IPS-15b (cell line): ENCODE data around the gene TTLL8.
A peak's percentile ranks its signal among the peaks of the same experiment; 100 is the strongest.

Experiments used
- H3K27me3 ChIP-seq: one replicate; pipeline ENCODE4 v1.6.1; 2013; ENCODE audit warnings: low read length; ENCODE audit not compliant: control insufficient read depth, insufficient read depth
- H3K36me3 ChIP-seq: one replicate; pipeline ENCODE4 v1.6.1; 2013; ENCODE audit warnings: low read length; ENCODE audit not compliant: control insufficient read depth, insufficient read depth
- H3K4me1 ChIP-seq: one replicate; pipeline ENCODE4 v1.6.1; 2013; ENCODE audit warnings: mild to moderate bottlenecking, low read length; ENCODE audit not compliant: control insufficient read depth, insufficient read depth
- H3K4me3 ChIP-seq: one replicate; pipeline ENCODE4 v1.5.1; 2013; ENCODE audit warnings: low read depth, low read length
- H3K9ac ChIP-seq: one replicate; pipeline ENCODE4 v1.6.1; 2013; ENCODE audit warnings: low read depth, mild to moderate bottlenecking, low read length
- H3K9me3 ChIP-seq: one replicate; pipeline ENCODE4 v1.6.1; 2013; ENCODE audit warnings: mild to moderate bottlenecking, low read length; ENCODE audit not compliant: control insufficient read depth, insufficient read depth

TTLL8 gene

GRCh38 chr22:49999063-49999945, 58.8 kb downstream of the TTLL8 start:
- Histone ChIP-seq H3K27me3 (peaks cover 13% of the 10 kb centered on the region), H3K4me3 (peak overlapping the region; percentile 59)

DNA sequence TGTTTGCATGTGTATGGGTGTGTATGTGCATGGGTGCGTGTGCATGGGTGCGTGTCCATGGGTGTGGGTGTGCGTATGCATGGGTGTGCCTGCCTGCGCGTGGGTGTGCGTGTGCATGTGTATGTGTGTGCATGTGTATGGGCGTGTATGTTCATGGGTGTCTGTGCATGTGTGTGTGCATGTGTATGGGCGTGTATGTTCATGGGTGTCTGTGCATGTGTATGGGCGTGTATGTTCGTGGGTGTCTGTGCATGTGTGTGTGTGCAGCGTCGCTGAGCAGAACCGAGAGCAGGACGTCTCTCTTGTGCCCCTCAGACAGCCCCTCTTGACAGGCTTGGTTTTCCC, 59.4 kb downstream of the TTLL8 start:
- Histone ChIP-seq H3K9ac (no peak overlapping the region), H3K4me1 (no peaks in the 10 kb centered on the region), H3K36me3 (no peaks in the 10 kb centered on the region), H3K4me3 (peak overlapping the region; percentile 59), H3K27me3 (peaks cover 13% of the 10 kb centered on the region), H3K9me3 (no peaks in the 10 kb centered on the region)

More at GRCh38 chr22:49999063-49999945, 58.8 kb downstream of the TTLL8 start:
- Histone ChIP-seq H3K4me1 (no peaks in the 10 kb centered on the region), H3K36me3 (no peaks in the 10 kb centered on the region), H3K9me3 (no peaks in the 10 kb centered on the region), H3K9ac (peak overlapping the region; percentile 47)

DNA sequence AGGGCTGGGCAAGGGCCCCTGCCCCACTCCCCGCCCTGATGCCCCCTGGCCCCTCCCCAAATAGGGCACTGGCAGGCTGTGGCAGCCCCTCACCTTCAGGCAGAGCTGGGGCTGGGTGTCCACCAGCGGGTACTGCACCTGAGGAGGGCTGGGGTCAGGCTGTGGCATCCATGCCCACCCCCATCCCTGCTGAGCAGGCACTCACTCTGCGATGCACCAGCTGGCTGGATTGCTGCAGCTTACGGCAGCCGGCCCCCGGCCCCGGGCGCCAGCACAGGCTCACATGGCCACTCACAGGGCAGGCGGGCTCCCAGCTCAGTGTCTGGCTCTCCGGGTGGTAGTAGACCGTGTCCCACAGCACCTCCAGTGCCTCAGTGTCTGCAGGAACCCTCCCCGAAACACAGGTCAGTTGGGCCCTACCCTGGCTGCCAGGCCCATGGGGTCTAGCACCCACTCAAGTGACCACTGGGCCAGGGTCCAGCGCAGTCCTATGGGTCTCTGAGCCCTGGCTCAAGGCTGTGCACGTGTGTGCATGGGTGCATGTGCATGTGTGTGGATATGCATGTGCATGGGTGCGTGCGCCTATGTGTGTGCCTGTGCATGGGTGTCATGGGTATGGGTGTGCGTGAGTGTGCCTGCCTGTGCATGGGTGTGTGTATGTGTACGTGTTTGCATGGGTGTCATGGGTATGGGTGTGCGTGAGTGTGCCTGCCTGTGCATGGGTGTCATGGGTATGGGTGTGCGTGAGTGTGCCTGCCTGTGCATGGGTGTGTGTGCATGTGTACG, 60.0 kb downstream of the TTLL8 start:
- H3K4me3 ChIP-seq = no peak overlapping the region
- peaks cover 13% of the 10 kb centered on the region for H3K27me3 ChIP-seq
- no peaks in the 10 kb centered on the region for H3K36me3 ChIP-seq
- H3K4me1 ChIP-seq = no peaks in the 10 kb centered on the region
- H3K9me3 ChIP-seq = no peaks in the 10 kb centered on the region
- H3K9ac ChIP-seq = no peak overlapping the region

DNA sequence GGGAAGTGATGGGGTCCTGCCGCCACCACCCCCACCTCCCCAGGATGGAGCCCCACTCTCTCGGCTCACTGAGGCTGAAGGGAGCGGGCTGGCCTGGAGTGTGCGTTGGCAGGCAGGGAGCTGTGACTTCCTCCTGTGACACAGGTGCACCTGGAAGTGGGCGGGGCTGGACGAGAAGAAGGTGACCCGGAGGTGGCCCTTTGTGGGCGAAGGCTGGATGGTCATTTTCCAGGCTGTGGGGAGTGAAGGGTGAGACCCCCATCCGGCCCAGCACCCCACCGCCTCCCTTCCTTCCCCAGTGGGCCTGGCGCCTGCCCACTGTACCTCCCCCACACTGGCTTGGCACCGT, 60.9 kb downstream of the TTLL8 start:
- Histone ChIP-seq H3K9ac (no peak overlapping the region), H3K4me3 (no peak overlapping the region), H3K36me3 (no peaks in the 10 kb centered on the region), H3K9me3 (no peaks in the 10 kb centered on the region), H3K27me3 (peaks cover 13% of the 10 kb centered on the region), H3K4me1 (no peaks in the 10 kb centered on the region)

- Histone ChIP-seq H3K9me3 (no peaks in the 10 kb centered on the region), H3K27me3 (peaks cover 13% of the 10 kb centered on the region), H3K4me1 (no peaks in the 10 kb centered on the region), H3K36me3 (no peaks in the 10 kb centered on the region), H3K9ac (no peak overlapping the region), H3K4me3 (no peak overlapping the region)
Measured at GRCh38 chr22:49996518-49997250, 61.4 kb downstream of the TTLL8 start.

DNA sequence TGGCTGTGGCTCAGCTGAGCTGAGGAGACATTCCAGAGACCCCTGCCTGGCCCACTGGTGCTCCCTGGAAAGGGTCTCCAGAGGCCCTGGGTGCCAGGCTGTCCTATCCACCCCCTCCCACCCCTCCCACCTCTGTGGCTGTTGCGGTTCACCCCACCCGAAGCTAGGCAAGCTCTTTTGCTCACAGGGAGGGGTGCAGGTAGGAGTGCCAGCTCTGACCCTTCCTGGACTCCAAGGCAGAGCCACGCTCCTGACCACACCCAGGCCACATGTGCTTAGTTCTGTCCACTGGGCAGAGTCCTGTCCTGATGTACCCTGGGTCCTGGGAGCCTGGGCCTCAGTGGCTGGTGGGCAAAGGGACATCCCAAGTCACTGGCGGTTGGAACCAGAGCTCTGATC, 62.0 kb downstream of the TTLL8 start:
- Histone ChIP-seq H3K4me3 (no peak overlapping the region), H3K9ac (no peak overlapping the region), H3K27me3 (peaks cover 12% of the 10 kb centered on the region), H3K9me3 (no peaks in the 10 kb centered on the region), H3K36me3 (no peaks in the 10 kb centered on the region), H3K4me1 (no peaks in the 10 kb centered on the region)

- H3K27me3 ChIP-seq = peaks cover 8% of the 10 kb centered on the region
- H3K9ac ChIP-seq = no peak overlapping the region
- H3K36me3 ChIP-seq = no peaks in the 10 kb centered on the region
- no peak overlapping the region for H3K4me3 ChIP-seq
- H3K9me3 ChIP-seq = no peaks in the 10 kb centered on the region
- H3K4me1 ChIP-seq = no peaks in the 10 kb centered on the region
Measured at GRCh38 chr22:49995361-49996118, 62.6 kb downstream of the TTLL8 start.

- Histone ChIP-seq H3K9me3 (no peaks in the 10 kb centered on the region), H3K4me3 (no peak overlapping the region), H3K4me1 (no peaks in the 10 kb centered on the region), H3K36me3 (no peaks in the 10 kb centered on the region), H3K9ac (no peak overlapping the region), H3K27me3 (peaks cover 3% of the 10 kb centered on the region)
Measured at GRCh38 chr22:49995041-49995360, 63.1 kb downstream of the TTLL8 start.

- Histone ChIP-seq H3K4me3 (no peak overlapping the region), H3K36me3 (no peaks in the 10 kb centered on the region), H3K9me3 (no peaks in the 10 kb centered on the region), H3K27me3 (no peaks in the 10 kb centered on the region), H3K4me1 (no peaks in the 10 kb centered on the region), H3K9ac (no peak overlapping the region)
Measured at GRCh38 chr22:49994361-49995040, 63.6 kb downstream of the TTLL8 start.

GRCh38 chr22:49993649-49994360, 64.3 kb downstream of the TTLL8 start:
- H3K4me3 ChIP-seq = no peak overlapping the region
- H3K36me3 ChIP-seq = no peaks in the 10 kb centered on the region
- H3K27me3 ChIP-seq = no peaks in the 10 kb centered on the region
- no peaks in the 10 kb centered on the region for H3K4me1 ChIP-seq
- no peak overlapping the region for H3K9ac ChIP-seq
- no peaks in the 10 kb centered on the region for H3K9me3 ChIP-seq
